ENCODE results near the gene SDHAF3.

- TF ChIP-seq POLR2AphosphoS5 (IDR thresholded peaks at IDR 0.05; ENCODE audit: low read depth, low read length) (no peak), CTCF (IDR thresholded peaks at IDR 0.05; ENCODE audit: control extremely low read depth in 1 of 3, insufficient read depth in 1 of 3, low read depth in 1 of 3, low read length in 3 of 3) (no peak)
Measured at GRCh38 chr7:97096661-97097060, 20.8 kb upstream of the SDHAF3 start.

Measured in H1 (cell line).